ENCODE measurements around the gene SNU13. TPM values are rescaled to one million over a fixed set of nuclear protein-coding genes. Genes with fewer than 3 reads are reported as not detected.
"Not testable (repeated sequence)": the region's sequence is repeated elsewhere in the genome, so short reads cannot be mapped to it uniquely, and the experiment has no call there.

SNU13 gene
- total RNA-seq, 1 donor from 2014 or later, result 177 TPM

DNA sequence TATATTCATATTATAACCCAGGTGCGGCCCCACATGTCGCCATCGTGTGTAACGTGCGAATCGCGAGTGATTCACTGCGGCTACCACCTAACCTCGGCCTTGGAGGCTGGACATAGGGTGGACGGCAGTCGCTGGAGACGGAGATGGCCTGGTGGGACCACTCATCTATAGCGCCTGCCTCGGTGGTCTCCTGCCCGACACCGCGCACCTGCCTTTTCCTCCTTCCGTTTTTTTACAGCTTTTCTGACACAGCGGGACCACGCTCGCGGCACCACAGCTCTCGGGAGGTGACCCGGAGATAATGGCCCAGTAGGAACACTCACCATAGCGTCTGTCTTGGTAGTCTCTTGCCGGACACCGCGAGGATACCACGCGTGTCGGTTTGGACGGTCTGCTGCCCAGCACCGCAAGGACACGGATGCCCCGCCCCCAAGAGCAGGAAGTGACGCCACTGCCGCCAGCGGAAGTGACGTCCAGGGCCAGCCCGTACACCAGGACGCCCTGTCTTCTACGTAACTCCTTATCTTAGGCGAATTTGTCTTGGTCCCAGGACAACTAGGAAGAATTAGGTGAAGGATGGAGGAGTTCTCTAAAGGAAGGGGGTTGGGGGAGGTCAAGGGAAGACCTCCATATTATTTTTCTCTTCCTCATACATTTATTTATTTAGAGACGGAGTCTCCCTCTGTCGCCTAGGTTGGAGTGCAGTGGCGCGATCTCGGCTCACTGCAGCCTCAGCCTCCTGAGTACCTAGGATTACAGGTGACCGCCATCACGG, 6.4 kb downstream of the SNU13 start:
- intact Hi-C loops (cut with micrococcal nuclease), result loop anchor here (1.0 kb wide), 2 partner anchors 16 to 396 kb away; partner anchors contain the start of gene RANGAP1

DNA sequence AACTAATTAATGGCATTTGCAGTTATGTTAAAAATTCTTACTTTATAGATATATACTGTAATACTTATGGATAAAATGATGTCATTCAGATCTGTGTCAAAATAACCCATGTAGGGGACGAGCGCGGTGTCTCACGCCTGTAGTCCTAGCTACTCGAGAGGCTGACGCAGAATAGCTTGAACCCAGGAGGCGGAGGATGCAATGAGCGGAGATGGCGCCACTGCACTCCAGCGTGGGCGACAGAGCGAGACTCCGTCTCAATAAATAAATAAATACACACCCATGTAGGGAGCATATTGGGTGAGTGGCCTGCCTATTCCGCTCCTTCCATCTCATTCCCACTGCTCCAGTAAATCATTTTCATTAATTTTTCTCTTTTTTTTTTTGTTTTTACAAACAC, 7.1 kb downstream of the SNU13 start:
- intact Hi-C loops (cut with micrococcal nuclease), result loop anchor here (1.0 kb wide), 2 partner anchors 15 to 395 kb away; partner anchors contain the start of gene RANGAP1

GRCh38 chr22:41676134-41676533, 12.5 kb downstream of the SNU13 start:
- intact Hi-C loops (cut with micrococcal nuclease), result no loop called here

- intact Hi-C loops (cut with micrococcal nuclease), result no loop called here
Measured at GRCh38 chr22:41674846-41675340, 13.8 kb downstream of the SNU13 start.

DNA sequence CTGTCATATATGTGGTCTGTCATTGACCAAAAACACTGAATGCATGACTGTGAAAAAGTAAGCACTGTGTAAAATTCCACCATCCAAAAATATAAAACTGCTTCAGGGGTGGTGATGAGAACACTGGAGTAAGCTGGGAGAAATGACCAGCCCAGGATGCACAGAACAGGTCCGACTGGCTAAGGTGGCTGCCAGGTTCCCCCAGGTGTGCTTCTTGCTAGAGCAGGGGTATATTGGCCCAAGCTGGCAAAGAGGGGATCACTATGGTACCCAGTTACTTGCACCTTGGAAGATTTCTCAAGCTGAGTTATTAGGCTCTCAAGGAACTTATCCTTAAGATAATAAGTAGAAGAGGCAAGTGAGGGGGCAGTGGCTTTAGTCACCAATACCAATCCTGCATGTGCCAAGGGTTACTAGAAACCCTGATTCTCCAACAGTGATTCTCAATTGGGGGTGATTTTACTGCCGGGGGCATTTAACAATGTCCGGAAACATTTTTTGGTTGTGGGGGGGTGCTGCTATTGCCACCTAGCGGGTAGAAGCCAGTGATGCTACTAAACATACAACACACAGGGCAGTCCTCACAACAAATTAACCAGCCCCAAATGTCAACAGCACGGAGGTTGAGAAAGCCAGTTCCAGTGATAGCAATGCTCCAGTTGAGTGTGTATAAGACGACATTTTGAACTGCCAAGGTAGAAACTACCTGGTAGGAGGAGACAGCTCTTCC, 15.7 kb downstream of the SNU13 start:
- intact Hi-C loops (cut with micrococcal nuclease), result no loop called here

DNA sequence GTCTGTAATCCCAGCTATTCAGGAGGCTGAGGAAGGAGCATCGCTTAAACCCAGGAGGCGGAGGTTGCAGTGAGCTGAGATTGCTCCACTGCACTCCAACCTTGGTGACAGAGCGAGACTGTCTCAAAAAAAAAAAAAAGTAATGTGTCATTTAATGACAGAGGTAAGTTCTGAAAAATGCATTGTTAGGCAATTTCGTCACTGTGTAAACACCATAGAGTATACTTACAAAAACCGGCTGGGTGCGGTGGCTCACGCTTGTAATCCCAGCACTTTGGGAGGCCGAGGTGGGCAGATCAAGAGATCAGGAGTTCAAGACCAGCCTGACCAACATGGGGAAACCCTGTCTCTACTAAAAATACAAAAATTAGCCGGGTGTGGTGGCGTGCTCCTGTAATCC, 16.6 kb downstream of the SNU13 start:
- intact Hi-C loops (cut with micrococcal nuclease), result not testable (repeated sequence)

GRCh38 chr22:41668971-41669911, 19.4 kb downstream of the SNU13 start:
- intact Hi-C loops (cut with micrococcal nuclease), result no loop called here

GRCh38 chr22:41664951-41665350, 23.7 kb downstream of the SNU13 start:
- intact Hi-C loops (cut with micrococcal nuclease), result no loop called here

DNA sequence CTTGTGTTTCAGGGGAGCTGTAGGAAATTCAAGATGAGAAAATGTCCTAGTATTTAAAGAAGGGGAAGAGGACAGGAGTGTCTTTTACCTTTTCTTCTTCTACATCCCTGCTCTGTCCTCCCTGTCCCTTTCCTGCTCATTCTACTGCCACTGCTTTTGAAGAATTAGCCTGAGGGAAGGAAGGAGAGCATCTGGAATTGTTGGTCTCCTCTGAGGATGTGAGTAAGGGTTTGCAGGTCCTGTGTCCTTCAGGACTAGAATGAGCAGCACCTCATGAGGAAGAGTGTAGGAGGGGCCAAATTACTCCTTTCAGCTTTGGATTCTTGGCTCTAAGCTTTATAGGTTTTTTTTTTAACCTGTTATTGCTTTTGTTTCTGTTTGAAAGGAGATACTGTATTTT, 24.2 kb downstream of the SNU13 start:
- intact Hi-C loops (cut with micrococcal nuclease), result no loop called here

- intact Hi-C loops (cut with micrococcal nuclease), result not testable (repeated sequence)
Measured at GRCh38 chr22:41663594-41663993, 25.1 kb downstream of the SNU13 start.

- intact Hi-C loops (cut with micrococcal nuclease), result no loop called here
Measured at GRCh38 chr22:41661713-41662112, 27.0 kb downstream of the SNU13 start.

DNA sequence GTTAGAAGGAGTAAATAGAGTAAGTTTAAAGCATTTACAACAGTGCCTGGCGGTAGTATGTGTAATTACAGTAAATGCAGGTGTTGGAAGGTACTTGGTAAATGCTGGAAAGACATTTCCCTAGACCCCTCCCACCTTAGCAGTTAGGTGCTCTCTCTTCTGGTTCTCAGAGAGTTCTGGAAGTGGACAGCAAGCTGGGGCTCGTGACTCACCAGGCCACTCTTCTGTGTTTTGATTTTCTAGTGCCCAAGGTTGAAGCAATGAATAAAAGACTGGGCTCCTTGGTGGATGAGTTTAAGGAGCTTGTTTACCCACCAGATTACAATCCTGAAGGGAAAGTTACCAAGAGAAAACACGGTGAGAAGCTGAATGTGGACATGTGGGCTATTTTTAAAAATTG, 27.6 kb downstream of the SNU13 start:
- intact Hi-C loops (cut with micrococcal nuclease), result no loop called here

DNA sequence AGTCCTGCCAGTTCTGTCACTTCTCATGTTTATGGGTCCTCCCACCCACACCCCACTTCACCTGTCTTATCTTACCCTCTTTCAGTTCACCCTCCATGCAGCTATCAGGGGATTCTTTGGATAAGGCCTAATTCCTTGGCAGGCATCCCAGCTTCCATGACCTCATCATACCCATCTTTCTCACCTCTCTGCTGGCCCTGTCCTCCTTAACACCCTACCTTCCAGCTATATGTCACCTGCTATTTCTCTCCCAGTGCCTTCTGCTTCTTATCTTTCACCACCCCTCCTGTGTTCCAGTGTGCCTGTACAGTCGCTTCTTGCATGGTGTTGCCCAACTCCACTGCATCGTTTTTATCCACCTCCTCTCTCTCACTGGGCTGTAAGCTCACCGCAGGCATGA, 28.3 kb downstream of the SNU13 start:
- intact Hi-C loops (cut with micrococcal nuclease), result no loop called here

DNA sequence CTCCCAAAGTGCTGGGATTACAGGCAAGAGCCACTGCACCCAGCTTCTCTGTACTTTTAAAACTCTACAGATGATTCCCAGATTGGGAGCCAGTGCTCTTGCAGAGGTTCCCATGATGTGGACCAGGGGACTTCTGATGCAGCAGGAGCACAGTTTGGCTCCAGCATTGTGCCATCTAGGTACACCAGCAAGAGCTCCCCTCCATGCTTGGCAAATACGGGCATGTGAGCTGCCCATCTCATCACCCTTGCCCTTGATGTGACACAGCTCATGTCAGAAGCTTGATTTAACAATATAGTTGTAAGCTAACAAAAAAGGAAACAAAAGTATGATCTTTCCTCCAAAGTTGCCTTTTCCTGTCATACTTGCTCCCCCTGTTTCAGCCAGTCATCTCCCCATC, 28.7 kb downstream of the SNU13 start:
- intact Hi-C loops (cut with micrococcal nuclease), result no loop called here

DNA sequence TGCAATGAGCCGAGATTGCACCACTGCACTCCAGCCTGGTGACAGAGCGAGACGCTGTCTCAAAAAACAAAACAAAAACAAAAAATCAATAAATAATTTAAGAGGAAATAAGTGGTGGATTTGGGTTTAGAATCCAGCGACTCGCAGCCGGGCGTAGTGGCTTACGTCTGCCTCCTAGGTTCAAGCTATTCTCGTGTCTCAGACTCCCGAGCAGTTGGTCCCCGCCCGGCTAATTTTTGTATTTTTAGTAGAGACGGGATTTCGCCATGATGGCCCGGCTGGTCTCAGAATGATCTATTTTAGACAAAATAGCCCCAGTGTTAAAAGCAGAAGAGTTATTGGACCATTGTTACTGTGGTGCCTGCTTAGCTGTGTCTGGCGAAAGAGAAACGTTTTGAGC, 29.8 kb downstream of the SNU13 start:
- intact Hi-C loops (cut with micrococcal nuclease), result no loop called here

DNA sequence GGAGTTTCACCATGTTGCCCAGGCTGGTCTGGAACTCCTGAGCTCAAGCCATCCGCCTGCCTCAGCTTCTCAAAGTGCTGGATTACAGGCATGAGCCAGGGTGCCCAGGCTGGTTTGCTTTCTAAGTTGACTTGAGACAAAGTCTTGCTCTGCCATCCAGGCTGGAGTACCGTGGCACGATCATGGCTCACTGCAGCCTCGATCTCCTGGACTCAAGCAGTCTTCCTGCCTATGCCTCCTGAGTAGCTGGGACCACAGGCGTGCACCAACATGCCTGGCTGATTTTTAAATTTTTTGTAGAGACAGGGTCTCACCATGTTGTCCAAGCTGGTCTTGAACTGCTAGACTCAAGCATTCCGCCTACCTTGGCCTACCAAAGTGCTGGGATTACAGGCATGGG, 31.0 kb downstream of the SNU13 start:
- intact Hi-C loops (cut with micrococcal nuclease), result no loop called here

DNA sequence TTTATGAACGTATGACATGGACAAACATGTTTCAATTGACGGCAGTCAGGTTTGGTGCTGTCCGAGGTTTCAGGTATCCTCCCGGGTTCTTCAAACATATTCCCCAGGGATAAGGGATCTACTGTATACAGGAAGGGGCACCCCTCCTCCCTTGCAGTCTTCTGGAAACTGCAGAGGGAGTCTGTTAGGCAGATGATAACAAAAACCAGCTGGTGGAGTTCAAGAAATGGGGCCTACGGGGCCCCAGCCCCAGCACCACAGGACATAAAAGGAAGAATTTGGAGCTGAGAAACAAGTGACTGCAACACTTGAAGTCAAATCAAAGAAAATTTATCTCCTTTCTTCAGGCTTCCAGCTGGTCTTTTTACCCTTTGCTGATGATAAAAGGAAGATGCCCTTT, 32.1 kb downstream of the SNU13 start:
- intact Hi-C loops (cut with micrococcal nuclease), result no loop called here

DNA sequence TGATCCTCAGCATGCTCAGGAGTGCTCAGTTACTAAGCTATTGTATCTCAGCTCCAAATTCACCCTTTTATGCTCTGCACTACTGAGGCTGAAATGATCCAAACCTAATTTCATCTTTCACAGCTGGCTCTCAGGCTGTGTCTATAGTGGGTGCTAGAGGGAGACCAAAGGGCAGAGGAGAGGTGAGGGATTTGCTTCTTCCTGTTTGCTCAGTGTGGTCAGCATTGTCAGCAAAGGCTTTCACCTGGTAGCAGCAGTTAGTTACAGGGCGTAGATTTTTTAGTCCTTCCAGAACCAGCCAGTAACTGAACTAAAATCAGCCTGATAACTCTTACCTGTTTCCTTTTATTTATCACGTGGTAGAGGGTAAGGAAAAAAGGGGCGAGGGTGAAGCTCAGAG, 34.3 kb downstream of the SNU13 start:
- intact Hi-C loops (cut with micrococcal nuclease), result no loop called here

- intact Hi-C loops (cut with micrococcal nuclease), result no loop called here
Measured at GRCh38 chr22:41650821-41651220, 37.8 kb downstream of the SNU13 start.

DNA sequence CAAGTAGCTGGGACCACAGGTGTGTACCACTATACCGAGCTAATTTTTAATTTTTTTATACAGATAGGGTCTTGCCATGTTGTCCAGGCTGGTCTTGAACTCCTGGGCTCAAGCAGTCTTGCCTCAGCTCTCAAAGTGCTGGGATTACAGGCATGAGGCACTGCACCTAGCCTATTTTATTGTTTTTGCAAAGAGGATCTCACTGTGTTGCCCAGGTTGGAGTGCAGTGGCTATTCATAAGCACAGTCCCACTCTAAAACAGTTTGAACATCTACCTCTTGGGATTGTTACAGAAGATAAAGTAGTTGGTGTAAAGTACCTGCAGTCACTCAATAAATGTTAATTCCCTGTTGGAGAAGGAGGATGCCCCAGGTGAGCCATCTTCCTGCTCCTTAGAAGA, 38.4 kb downstream of the SNU13 start:
- intact Hi-C loops (cut with micrococcal nuclease), result no loop called here

DNA sequence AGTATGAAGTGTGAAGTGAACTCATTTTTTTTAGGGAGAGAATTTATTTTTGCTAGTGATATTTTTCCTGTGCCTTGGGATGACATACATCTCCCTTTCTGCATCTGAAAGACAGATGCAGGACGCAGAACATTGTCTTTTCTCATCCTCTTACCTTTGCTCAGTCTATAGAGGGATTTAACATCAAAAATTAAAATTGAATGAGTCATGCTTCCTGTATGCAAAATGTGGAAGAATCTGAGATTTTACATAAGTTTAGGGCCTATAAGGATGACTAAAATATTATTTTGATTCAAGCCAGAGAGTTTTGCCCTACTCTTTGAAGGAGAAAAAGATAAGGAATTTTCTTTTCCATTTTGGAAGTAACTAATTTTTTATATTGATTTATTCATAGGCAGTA, 40.2 kb downstream of the SNU13 start:
- intact Hi-C loops (cut with micrococcal nuclease), result no loop called here
